Measurements from ENCODE around the gene CFAP126.

DNA sequence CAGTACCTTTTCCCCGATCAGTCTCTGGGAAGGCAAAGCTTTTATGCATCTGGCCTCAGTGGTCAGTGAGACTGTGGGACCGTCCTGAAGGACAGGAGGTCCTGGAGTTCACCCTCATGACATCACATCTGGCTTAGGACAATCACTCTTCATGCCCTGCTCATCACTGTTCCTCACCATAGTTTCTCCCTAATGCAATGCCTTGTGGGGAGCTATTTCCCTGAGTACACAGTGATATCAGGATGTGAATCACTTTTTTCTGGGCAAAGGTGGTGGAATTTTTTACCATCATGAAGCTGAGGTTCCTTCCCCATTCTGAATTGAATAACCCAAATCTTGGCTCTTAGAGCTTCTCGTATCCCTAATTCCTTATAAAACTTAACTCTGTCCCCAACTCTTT lies 34.8 kb upstream of the CFAP126 start:
- TF ChIP-seq POLR2AphosphoS5 (IDR thresholded peaks at IDR 0.05; ENCODE audit: borderline replicate concordance, low read depth, low read length), result no peak
- no peak for TF ChIP-seq EZH2 (IDR thresholded peaks at IDR 0.05)

Data from SK-N-MC (cell line).